ENCODE data around the gene SEC14L3. TPM values are rescaled to one million over a fixed set of nuclear protein-coding genes. Genes with fewer than 3 reads are reported as not detected.

The SEC14L3 gene
- total and polyA plus RNA-seq, 10 of the 15 experiments (the other 5 are each of a cell fraction or from before 2014, with no cell fraction given) = 0.03 TPM; not detected in 9

- TF ChIP-seq BACH1 (IDR thresholded peaks at IDR 0.05; ENCODE audit: borderline replicate concordance) = 0 out of 2 replicates have a peak, but pooled peaks have one; percentile 23
- TF ChIP-seq RUNX3 (IDR thresholded peaks at IDR 0.05; ENCODE audit: low read length) = no peak
- TF ChIP-seq, protein P1, sequence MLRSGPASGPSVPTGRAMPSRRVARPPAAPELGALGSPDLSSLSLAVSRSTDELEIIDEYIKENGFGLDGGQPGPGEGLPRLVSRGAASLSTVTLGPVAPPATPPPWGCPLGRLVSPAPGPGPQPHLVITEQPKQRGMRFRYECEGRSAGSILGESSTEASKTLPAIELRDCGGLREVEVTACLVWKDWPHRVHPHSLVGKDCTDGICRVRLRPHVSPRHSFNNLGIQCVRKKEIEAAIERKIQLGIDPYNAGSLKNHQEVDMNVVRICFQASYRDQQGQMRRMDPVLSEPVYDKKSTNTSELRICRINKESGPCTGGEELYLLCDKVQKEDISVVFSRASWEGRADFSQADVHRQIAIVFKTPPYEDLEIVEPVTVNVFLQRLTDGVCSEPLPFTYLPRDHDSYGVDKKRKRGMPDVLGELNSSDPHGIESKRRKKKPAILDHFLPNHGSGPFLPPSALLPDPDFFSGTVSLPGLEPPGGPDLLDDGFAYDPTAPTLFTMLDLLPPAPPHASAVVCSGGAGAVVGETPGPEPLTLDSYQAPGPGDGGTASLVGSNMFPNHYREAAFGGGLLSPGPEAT (IDR thresholded peaks at IDR 0.05; ENCODE audit: low read depth) = peak; percentile 39; the same call in 1 of the 2 replicates
- peak; percentile 78; the same call in 1 of the 2 replicates for TF ChIP-seq RB1 (IDR thresholded peaks at IDR 0.05; ENCODE audit: borderline replicate concordance)
- no peak for TF ChIP-seq CHD1 (IDR thresholded peaks at IDR 0.05; ENCODE audit: low read depth, low read length)
- TF ChIP-seq ZNF217 (IDR thresholded peaks at IDR 0.05) = no peak
- no peak for TF ChIP-seq ATF7 (IDR thresholded peaks at IDR 0.05; ENCODE audit: low read depth)
- TF ChIP-seq, protein P2, sequence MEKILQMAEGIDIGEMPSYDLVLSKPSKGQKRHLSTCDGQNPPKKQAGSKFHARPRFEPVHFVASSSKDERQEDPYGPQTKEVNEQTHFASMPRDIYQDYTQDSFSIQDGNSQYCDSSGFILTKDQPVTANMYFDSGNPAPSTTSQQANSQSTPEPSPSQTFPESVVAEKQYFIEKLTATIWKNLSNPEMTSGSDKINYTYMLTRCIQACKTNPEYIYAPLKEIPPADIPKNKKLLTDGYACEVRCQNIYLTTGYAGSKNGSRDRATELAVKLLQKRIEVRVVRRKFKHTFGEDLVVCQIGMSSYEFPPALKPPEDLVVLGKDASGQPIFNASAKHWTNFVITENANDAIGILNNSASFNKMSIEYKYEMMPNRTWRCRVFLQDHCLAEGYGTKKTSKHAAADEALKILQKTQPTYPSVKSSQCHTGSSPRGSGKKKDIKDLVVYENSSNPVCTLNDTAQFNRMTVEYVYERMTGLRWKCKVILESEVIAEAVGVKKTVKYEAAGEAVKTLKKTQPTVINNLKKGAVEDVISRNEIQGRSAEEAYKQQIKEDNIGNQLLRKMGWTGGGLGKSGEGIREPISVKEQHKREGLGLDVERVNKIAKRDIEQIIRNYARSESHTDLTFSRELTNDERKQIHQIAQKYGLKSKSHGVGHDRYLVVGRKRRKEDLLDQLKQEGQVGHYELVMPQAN (conservative IDR thresholded peaks at IDR 0.05) = peak; percentile 95
- 0 out of 2 replicates have a peak, but pooled peaks have one; percentile 9 for TF ChIP-seq IRF4 (IDR thresholded peaks at IDR 0.05; ENCODE audit: low read depth, low read length)
- TF ChIP-seq, protein P3, sequence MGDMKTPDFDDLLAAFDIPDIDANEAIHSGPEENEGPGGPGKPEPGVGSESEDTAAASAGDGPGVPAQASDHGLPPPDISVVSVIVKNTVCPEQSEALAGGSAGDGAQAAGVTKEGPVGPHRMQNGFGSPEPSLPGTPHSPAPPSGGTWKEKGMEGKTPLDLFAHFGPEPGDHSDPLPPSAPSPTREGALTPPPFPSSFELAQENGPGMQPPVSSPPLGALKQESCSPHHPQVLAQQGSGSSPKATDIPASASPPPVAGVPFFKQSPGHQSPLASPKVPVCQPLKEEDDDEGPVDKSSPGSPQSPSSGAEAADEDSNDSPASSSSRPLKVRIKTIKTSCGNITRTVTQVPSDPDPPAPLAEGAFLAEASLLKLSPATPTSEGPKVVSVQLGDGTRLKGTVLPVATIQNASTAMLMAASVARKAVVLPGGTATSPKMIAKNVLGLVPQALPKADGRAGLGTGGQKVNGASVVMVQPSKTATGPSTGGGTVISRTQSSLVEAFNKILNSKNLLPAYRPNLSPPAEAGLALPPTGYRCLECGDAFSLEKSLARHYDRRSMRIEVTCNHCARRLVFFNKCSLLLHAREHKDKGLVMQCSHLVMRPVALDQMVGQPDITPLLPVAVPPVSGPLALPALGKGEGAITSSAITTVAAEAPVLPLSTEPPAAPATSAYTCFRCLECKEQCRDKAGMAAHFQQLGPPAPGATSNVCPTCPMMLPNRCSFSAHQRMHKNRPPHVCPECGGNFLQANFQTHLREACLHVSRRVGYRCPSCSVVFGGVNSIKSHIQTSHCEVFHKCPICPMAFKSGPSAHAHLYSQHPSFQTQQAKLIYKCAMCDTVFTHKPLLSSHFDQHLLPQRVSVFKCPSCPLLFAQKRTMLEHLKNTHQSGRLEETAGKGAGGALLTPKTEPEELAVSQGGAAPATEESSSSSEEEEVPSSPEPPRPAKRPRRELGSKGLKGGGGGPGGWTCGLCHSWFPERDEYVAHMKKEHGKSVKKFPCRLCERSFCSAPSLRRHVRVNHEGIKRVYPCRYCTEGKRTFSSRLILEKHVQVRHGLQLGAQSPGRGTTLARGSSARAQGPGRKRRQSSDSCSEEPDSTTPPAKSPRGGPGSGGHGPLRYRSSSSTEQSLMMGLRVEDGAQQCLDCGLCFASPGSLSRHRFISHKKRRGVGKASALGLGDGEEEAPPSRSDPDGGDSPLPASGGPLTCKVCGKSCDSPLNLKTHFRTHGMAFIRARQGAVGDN (IDR thresholded peaks at IDR 0.05) = peak; percentile 41; the same call in 1 of the 2 replicates
- TF ChIP-seq TARDBP (IDR thresholded peaks at IDR 0.05; ENCODE audit: borderline replicate concordance) = no peak
- TF ChIP-seq WRNIP1 (IDR thresholded peaks at IDR 0.05; ENCODE audit: borderline replicate concordance, low read depth, low read length) = no peak
- TF ChIP-seq POU2F2 (IDR thresholded peaks at IDR 0.05; ENCODE audit: borderline replicate concordance, low read depth, low read length) = no peak
- no peak for TF ChIP-seq YBX1 (IDR thresholded peaks at IDR 0.05)
- TF ChIP-seq ZBED1 (IDR thresholded peaks at IDR 0.05; ENCODE audit: borderline replicate concordance) = no peak
- peak; percentile 60 for TF ChIP-seq KLF5 (IDR thresholded peaks at IDR 0.05; ENCODE audit: partially characterized antibody)
- TF ChIP-seq JUNB (IDR thresholded peaks at IDR 0.05) = peak; percentile 99
- TF ChIP-seq SIN3A (IDR thresholded peaks at IDR 0.05; ENCODE audit: low read depth, low read length) = no peak
These were observed 46.0 kb downstream of the SEC14L3 start, which contains the start of gene MTFP1 (continued) for GRCh38 chr22:30425616-30426387.

All from GM12878 (cell line).